HG02885 (cell line): Measurements from ENCODE around the gene DYNC1I1.

Experiments used
- ATAC-seq: cut with Tn5 transposase; IDR thresholded peaks from one replicate; pipeline ENCODE4 v1.9.1; 2021; ENCODE audit warnings: mild to moderate bottlenecking; ENCODE audit not compliant: unreplicated experiment, poor library complexity

Gene DYNC1I1

GRCh38 chr7:95788258-95788657 lies 15.9 kb downstream of the DYNC1I1 start:
- ATAC-seq = no peak

DNA sequence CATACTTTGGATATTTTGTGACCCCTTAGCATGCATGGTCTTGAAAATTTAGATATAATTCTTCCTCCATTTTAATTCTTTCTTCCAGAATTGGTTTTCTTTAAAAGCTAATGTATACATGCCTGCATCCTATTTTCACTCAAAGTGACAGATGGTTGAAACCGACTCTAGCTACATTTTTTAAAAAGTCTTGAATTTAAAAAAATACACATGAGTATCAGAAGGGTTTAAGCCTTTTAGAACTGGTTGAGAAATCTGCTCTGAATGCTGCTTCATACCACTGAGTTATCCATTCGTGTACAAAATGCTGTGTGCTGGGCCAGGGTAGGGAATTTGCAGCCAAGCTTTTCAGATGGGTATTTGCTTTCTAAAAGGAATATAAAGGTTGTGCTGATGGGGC lies 16.5 kb downstream of the DYNC1I1 start:
- ATAC-seq = no peak

- no peak for ATAC-seq
Measured at GRCh38 chr7:95793658-95794057, 21.3 kb downstream of the DYNC1I1 start.

GRCh38 chr7:95794917-95795515 lies 22.7 kb downstream of the DYNC1I1 start:
- peak; percentile 80 for ATAC-seq

GRCh38 chr7:95796617-95797016 lies 24.3 kb downstream of the DYNC1I1 start:
- peak; percentile 47 for ATAC-seq

DNA sequence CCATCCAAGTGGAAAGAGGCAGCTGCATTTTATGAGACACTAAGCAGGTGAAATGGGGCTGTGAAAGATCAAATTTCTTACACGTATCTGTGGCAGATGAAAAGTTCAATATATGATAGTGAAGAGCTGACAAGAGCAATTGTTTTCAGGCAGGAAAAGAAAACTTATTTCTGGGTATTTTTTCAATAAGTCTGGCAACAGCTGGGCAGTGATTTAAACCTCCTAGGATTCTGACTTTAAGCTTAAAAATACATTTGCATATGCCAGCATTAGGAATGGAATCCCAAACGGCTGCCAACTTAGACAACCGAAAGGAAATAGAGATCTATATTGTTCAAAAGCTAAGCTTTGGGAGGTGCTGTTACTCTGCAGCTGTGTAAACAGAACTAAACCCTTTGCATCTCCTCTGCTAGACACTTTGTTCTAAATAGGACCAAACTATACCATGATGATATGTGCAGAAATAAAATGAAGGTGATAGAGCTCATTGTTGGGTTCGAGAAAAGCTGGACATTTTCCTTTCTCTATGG lies 26.1 kb downstream of the DYNC1I1 start:
- no peak for ATAC-seq

DNA sequence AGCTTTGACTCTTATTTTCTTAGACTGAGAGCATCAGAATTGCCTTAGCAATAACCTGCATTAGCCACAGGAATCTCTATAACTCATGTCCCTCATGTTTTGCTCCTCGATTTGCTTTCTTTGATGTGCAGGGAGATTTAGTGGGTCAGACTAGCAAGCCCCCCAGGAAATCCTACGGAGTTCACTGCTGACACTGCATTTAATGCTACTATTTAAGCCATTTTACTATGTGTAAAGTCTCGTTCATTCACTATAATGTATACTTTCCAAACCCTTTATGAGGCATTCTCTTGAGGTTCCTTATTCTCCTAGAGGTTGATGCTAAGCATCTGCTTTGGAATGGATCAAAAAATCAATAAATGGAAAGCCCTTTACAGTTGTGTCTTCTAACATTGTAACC lies 28.4 kb downstream of the DYNC1I1 start:
- ATAC-seq = no peak

- ATAC-seq = no peak
Measured at GRCh38 chr7:95802270-95802669, 29.9 kb downstream of the DYNC1I1 start.

DNA sequence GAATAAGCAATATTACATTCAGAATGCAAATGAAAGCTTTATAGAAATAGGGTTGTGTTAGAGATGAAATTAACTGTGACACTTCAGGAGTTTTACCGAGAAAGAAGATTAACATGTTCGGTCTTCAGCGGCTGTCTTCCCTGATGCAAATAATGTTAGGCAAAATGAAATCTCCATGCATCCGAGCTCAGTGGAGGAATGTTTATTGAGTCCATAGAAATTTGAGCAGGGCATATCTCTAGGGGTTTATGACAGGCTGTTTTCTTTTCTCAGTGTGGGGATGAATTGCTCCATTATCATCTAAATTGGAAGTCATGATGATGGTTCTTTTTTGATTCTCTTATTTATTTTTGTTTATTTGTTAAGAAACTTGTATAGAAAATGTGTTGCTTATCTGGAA lies 31.7 kb downstream of the DYNC1I1 start:
- no peak for ATAC-seq

DNA sequence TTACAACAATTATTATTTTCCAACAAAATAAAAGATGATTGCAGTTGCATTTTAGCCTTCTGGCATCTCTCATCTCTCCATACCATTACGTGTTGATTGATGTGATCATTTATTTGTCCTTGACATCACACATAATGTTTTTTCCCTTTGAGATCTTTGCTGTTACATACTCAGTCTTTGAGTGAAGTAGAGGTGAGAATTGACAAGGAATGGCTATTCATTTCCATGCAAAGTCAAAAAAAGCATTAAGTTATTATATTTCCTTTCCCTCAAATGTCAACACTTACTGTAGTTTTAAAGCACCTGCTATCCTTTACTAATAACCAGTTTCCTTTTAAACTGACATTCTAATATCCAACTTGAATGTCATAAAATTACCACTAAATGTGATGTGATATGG lies 33.6 kb downstream of the DYNC1I1 start:
- ATAC-seq = no peak

- no peak for ATAC-seq
Measured at GRCh38 chr7:95808396-95808795, 36.0 kb downstream of the DYNC1I1 start.

DNA sequence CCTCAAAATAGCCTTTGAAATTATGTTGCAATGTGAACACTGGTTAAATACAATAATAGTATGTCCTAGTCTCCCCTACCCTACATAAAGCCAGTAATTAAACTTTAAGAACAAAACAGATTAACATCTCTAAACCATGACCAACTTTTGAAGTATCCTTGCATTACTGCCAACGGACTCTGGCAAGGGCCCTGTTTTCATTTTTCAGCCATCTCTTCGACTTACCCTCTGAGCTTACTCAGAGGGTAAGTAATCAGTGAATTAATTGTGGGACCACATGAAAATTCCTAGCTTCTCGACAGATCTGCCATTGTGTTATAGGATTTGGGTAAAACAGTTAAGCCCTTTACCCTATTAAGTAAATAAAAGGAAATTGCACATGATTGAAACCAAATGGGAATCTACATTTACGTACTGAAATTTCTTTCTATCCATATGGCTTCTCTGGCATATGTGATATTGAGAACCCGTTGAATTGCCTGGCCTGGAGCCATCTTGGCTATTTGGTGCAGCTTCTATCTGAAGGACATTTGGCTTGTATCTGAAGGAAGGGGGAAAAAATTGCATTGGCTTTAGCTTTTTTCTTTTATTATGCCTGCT lies 39.6 kb downstream of the DYNC1I1 start:
- no peak for ATAC-seq

GRCh38 chr7:95814721-95815120 lies 42.4 kb downstream of the DYNC1I1 start:
- no peak for ATAC-seq

GRCh38 chr7:95817866-95818640 lies 45.7 kb downstream of the DYNC1I1 start:
- ATAC-seq = no peak

- ATAC-seq = no peak
Measured at GRCh38 chr7:95820778-95821177, 48.4 kb downstream of the DYNC1I1 start.

DNA sequence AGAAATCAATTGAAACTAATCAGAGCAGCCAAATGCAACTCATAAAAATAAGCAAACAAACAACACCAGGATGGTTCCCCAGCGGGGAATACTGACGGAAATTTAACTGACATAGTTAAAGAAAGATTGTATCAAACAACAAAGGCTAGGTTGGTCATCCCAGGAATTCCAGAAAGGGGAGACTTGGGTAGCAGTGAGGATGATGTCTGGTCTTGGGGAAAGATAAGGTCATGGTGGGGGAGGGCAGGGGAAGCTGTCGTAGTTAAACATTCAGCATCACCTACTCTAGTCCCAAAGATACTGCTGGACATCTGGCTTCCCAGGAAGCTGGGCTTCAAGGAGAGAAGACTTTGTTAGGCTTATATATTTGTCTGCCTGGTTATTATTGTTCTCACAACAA lies 50.4 kb downstream of the DYNC1I1 start:
- no peak for ATAC-seq

- ATAC-seq = no peak
Measured at GRCh38 chr7:95824616-95825015, 52.3 kb downstream of the DYNC1I1 start.

- no peak for ATAC-seq
Measured at GRCh38 chr7:95828824-95829790, 56.8 kb downstream of the DYNC1I1 start.

- peak; percentile 90 for ATAC-seq
Measured at GRCh38 chr7:95840953-95841950, 68.9 kb downstream of the DYNC1I1 start.
